ENCODE data around the gene TLX2. TPM values are rescaled to one million over a fixed set of nuclear protein-coding genes. Genes with fewer than 3 reads are reported as not detected.

TLX2 gene
- total and polyA plus RNA-seq, 2 donors (not counting 3 experiments of a cell fraction or from before 2014, with no cell fraction given) = not detected

- H4K20me1 ChIP-seq (replicated peaks; ENCODE audit: control insufficient read depth, extremely low read depth, insufficient read depth, low read length) = no peaks in the 10 kb centered on the region
- FAIRE-seq (no peak), DNase-seq (ENCODE audit: low read depth, low spot score) (no peak)
- H3K4me2 ChIP-seq (ENCODE audit: insufficient read depth, low read length) = no peak overlapping the region
- intact Hi-C loops (cut with micrococcal nuclease) (no loop called here), dilution Hi-C loops (cut with MboI; ENCODE audit: extremely low pct_ligation_motif_present, low sequenced_read_pairs) (no loop called here)
- POLR2A ChIA-PET = no interaction called here
- peaks cover 9 to 13% of the 10 kb centered on the region in 2 experiments for H3K27me3 ChIP-seq (ENCODE audit: control insufficient read depth in 2 of 2, insufficient read depth in 2 of 2, low read length in 2 of 2)
- no peak overlapping the region for H3K9ac ChIP-seq (replicated peaks; ENCODE audit: extremely low read depth, insufficient read depth, low read length)
- H3K79me2 ChIP-seq (ENCODE audit: control insufficient read depth, insufficient read depth, low read length) = peaks cover 19% of the 10 kb centered on the region
- H3K9me3 ChIP-seq (replicated peaks; ENCODE audit: control insufficient read depth, insufficient read depth, low read length) = no peaks in the 10 kb centered on the region
- no TSS peak for BruUV-seq (replicated peaks)
- H3K4me1 ChIP-seq (ENCODE audit: control insufficient read depth, extremely low read depth, insufficient read depth, low read length) = peaks cover 10% of the 10 kb centered on the region
- H3K4me3 ChIP-seq (replicated peaks in 1 of 3; ENCODE audit: insufficient read depth in 1 of 3, low read depth in 1 of 3, low read length in 3 of 3) = no peak overlapping the region
- H3K36me3 ChIP-seq (ENCODE audit: control insufficient read depth in 2 of 2, extremely low read depth in 1 of 2, insufficient read depth in 2 of 2, low read length in 2 of 2) = peaks cover 6 to 16% of the 10 kb centered on the region in 2 experiments
- H2AFZ ChIP-seq (ENCODE audit: low read depth, low read length) = no peak overlapping the region
- H3K27ac ChIP-seq (ENCODE audit: insufficient read depth, low read depth, low read length) = no peak overlapping the region
- CTCF ChIA-PET = interaction anchor here (1.2 kb wide), 1 partner anchor 16 kb away, joined by 3 read pairs; no protein-coding TSS in a partner anchor
- no peak for TF ChIP-seq MAX (IDR thresholded peaks at IDR 0.05; ENCODE audit: insufficient read depth, insufficient read length)
- no peak for TF ChIP-seq JUN (IDR thresholded peaks at IDR 0.05; ENCODE audit: borderline replicate concordance, insufficient read depth, insufficient read length, low read depth)
- TF ChIP-seq POLR2A (IDR thresholded peaks at IDR 0.05; ENCODE audit: low read depth, low read length) = no peak
- no peak for TF ChIP-seq POLR2AphosphoS5 (IDR thresholded peaks at IDR 0.05; ENCODE audit: insufficient read depth, low read depth, low read length)
- no peak for TF ChIP-seq FOS (IDR thresholded peaks at IDR 0.05; ENCODE audit: borderline replicate concordance, insufficient read depth, low read length)
- TF ChIP-seq MYC (IDR thresholded peaks at IDR 0.05; ENCODE audit: low read depth, low read length) = no peak
- TF ChIP-seq, protein P1, sequence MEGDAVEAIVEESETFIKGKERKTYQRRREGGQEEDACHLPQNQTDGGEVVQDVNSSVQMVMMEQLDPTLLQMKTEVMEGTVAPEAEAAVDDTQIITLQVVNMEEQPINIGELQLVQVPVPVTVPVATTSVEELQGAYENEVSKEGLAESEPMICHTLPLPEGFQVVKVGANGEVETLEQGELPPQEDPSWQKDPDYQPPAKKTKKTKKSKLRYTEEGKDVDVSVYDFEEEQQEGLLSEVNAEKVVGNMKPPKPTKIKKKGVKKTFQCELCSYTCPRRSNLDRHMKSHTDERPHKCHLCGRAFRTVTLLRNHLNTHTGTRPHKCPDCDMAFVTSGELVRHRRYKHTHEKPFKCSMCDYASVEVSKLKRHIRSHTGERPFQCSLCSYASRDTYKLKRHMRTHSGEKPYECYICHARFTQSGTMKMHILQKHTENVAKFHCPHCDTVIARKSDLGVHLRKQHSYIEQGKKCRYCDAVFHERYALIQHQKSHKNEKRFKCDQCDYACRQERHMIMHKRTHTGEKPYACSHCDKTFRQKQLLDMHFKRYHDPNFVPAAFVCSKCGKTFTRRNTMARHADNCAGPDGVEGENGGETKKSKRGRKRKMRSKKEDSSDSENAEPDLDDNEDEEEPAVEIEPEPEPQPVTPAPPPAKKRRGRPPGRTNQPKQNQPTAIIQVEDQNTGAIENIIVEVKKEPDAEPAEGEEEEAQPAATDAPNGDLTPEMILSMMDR (IDR thresholded peaks at IDR 0.05; ENCODE audit: extremely low read depth in 1 of 2, insufficient read depth in 1 of 2, low read depth in 1 of 2, low read length in 2 of 2) = no peak
- TF ChIP-seq GATA2 (IDR thresholded peaks at IDR 0.05; ENCODE audit: insufficient read depth, insufficient read length, low read depth, low read length) = no peak
- no peaks in the 10 kb centered on the region for H3K9me1 ChIP-seq (replicated peaks; ENCODE audit: control insufficient read depth, extremely low read depth, insufficient read depth, low read length)
Measured at GRCh38 chr2:74524955-74525716, 10.9 kb downstream of the TLX2 start.
